Astrocyte (in vitro differentiated cells and primary cell): ENCODE measurements around the gene KCNQ1OT1. TPM values are rescaled to one million over a fixed set of nuclear protein-coding genes. Genes with fewer than 3 reads are reported as not detected.
A peak's percentile ranks its signal among the peaks of the same experiment; 100 is the strongest.

Source experiments
- DNase-seq: peaks from one replicate; pipeline ENCODE4 v3.0.0-alpha.2; 2010; ENCODE audit warnings: low read depth
- FAIRE-seq: peaks from 2 replicates; lab custom pipeline; 2011; peaks lifted over from hg19 to GRCh38; lab: Jason Lieb, UNC
- H2AFZ ChIP-seq: 2 replicates; pipeline ENCODE4 v1.6.0; 2012; ENCODE audit warnings: low read depth, low read length, inconsistent platforms
- H3K27ac ChIP-seq: 2 replicates; pipeline ENCODE4 v1.5.1; 2011; ENCODE audit warnings: low read depth, low read length, inconsistent platforms
- H3K27me3 ChIP-seq: 2 replicates; pipeline ENCODE4 v1.6.0; 2011; ENCODE audit warnings: low read length, inconsistent platforms; ENCODE audit not compliant: insufficient read depth
- H3K36me3 ChIP-seq: 2 replicates; pipeline ENCODE4 v1.5.1; 2011; ENCODE audit warnings: low read length, inconsistent platforms; ENCODE audit not compliant: insufficient read depth
- H3K4me1 ChIP-seq: 2 replicates; pipeline ENCODE4 v1.5.1; 2011; ENCODE audit warnings: low read length, inconsistent platforms; ENCODE audit not compliant: insufficient read depth
- H3K4me2 ChIP-seq: 2 replicates; pipeline ENCODE4 v1.6.0; 2012; ENCODE audit warnings: low read length, inconsistent platforms
- H3K4me3 ChIP-seq: 2 replicates; pipeline ENCODE4 v1.5.1; 2011; ENCODE audit warnings: low read depth, mild to moderate bottlenecking, low read length, inconsistent platforms; ENCODE audit not compliant: insufficient read depth
- H3K79me2 ChIP-seq: 2 replicates; pipeline ENCODE4 v1.6.0; 2012; ENCODE audit warnings: mild to moderate bottlenecking, low read length, inconsistent platforms; ENCODE audit not compliant: insufficient read depth
- H3K9ac ChIP-seq: 2 replicates; pipeline ENCODE4 v1.6.0; 2012; ENCODE audit warnings: mild to moderate bottlenecking, low read length, inconsistent platforms
- H3K9me3 ChIP-seq: 2 replicates; pipeline ENCODE4 v1.5.1; 2012; ENCODE audit warnings: low read depth, mild to moderate bottlenecking, low read length, inconsistent platforms; ENCODE audit not compliant: insufficient read depth
- H4K20me1 ChIP-seq: 2 replicates; pipeline ENCODE4 v1.6.0; 2012; ENCODE audit warnings: low read length, inconsistent platforms; ENCODE audit not compliant: insufficient read depth
- H3K27ac Mint-ChIP-seq: one replicate; pipeline ENCODE4 v1.8.0; 2021; ENCODE audit warnings: mild to moderate bottlenecking, mixed read lengths; ENCODE audit not compliant: unreplicated experiment
- H3K27me3 Mint-ChIP-seq: one replicate; pipeline ENCODE4 v1.8.0; 2021; ENCODE audit warnings: low read depth, mixed read lengths; ENCODE audit not compliant: unreplicated experiment
- H3K36me3 Mint-ChIP-seq: one replicate; pipeline ENCODE4 v1.8.0; 2021; ENCODE audit warnings: low read depth, mixed read lengths; ENCODE audit not compliant: unreplicated experiment
- H3K4me1 Mint-ChIP-seq: one replicate; pipeline ENCODE4 v1.8.0; 2021; ENCODE audit warnings: low read depth, mixed read lengths; ENCODE audit not compliant: unreplicated experiment
- H3K4me3 Mint-ChIP-seq: one replicate; pipeline ENCODE4 v1.8.0; 2021; ENCODE audit warnings: mild to moderate bottlenecking, moderate library complexity, mixed read lengths; ENCODE audit not compliant: unreplicated experiment
- H3K9me3 Mint-ChIP-seq: one replicate; pipeline ENCODE4 v1.8.0; 2021; ENCODE audit warnings: mild to moderate bottlenecking, mixed read lengths; ENCODE audit not compliant: unreplicated experiment
- CTCF ChIP-seq: IDR thresholded peaks from 2 replicates; pipeline ENCODE4 v1.5.1; 2011; ENCODE audit warnings: low read depth, mild to moderate bottlenecking, inconsistent platforms, low read length, moderate library complexity; ENCODE audit not compliant: insufficient read depth
- EZH2 ChIP-seq: IDR thresholded peaks from 2 replicates; pipeline ENCODE4 v1.6.1; 2012; ENCODE audit warnings: mild to moderate bottlenecking, low read length, inconsistent platforms; ENCODE audit not compliant: insufficient read depth
- total RNA-seq: library from RNA; stranded (reverse); gene quantifications from 2 replicates; pipeline ENCODE4 v1.2.1, GENCODE V29; 2021

KCNQ1OT1 gene
- total RNA-seq, 1 donor from 2014 or later: 2.5 TPM

- Histone ChIP-seq H3K27me3 (no peaks in the 10 kb centered on the region), H3K4me1 (no peaks in the 10 kb centered on the region), H3K9ac (no peak overlapping the region), H4K20me1 (peaks cover 93% of the 10 kb centered on the region), H3K4me3 (no peak overlapping the region), H3K79me2 (peaks cover 49% of the 10 kb centered on the region), H3K36me3 (no peaks in the 10 kb centered on the region), H3K4me2 (no peak overlapping the region), H3K27ac (no peak overlapping the region), H3K9me3 (no peaks in the 10 kb centered on the region), H2AFZ (no peak overlapping the region)
- Mint-ChIP-seq H3K36me3 (peaks cover 1% of the 10 kb centered on the region), H3K4me3 (no peak overlapping the region), H3K27me3 (no peaks in the 10 kb centered on the region), H3K9me3 (no peaks in the 10 kb centered on the region), H3K27ac (no peak overlapping the region), H3K4me1 (peaks cover 14% of the 10 kb centered on the region)
- TF ChIP-seq CTCF (no peak), EZH2 (no peak)
- DNase-seq (no peak), FAIRE-seq (no peak)
Measured at GRCh38 chr11:2674658-2675131, 25.1 kb downstream of the KCNQ1OT1 start.

DNA sequence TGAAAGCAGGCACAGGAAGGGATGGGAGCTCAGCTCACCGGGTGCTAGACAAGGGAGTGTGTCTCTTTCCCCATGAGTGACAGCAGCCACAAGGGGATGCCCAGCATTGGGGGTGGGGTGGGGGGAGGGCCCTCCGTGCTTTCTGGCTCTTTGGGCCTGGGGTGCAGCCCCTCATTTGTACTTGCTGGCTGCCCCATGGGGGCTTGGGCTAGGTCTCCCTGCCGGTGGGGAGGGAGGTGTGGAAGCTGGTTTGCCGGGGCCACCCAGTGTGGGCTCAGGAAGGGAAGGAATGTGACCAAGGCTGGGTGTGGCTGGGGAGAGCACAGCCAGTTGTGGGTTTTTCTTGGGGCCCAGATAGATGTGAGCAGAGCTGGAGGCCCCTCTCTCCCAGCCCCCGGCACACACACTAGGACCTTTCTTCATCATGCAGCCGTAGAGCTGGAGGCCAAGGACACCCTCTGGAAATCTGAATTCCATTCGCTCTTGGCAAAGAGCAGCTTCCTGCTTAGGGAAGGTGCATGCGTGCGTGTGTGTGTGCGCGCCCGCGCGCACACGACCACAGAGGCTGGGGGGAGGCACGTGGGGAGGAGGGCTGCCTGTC lies 25.8 kb downstream of the KCNQ1OT1 start:
- no peak overlapping the region for H3K4me2 ChIP-seq
- peaks cover 42% of the 10 kb centered on the region for H3K79me2 ChIP-seq
- no peak overlapping the region for H3K27ac ChIP-seq
- H2AFZ ChIP-seq: no peak overlapping the region
- Mint-ChIP-seq H3K27ac (peak overlapping the region; percentile 69), H3K36me3 (peaks cover 1% of the 10 kb centered on the region), H3K9me3 (no peaks in the 10 kb centered on the region), H3K27me3 (no peaks in the 10 kb centered on the region), H3K4me3 (no peak overlapping the region), H3K4me1 (peaks cover 14% of the 10 kb centered on the region)
- H3K27me3 ChIP-seq: no peaks in the 10 kb centered on the region
- H3K9ac ChIP-seq: no peak overlapping the region
- TF ChIP-seq EZH2 (no peak), CTCF (no peak)
- H3K4me1 ChIP-seq: no peaks in the 10 kb centered on the region
- H4K20me1 ChIP-seq: peaks cover 94% of the 10 kb centered on the region
- no peaks in the 10 kb centered on the region for H3K36me3 ChIP-seq
- DNase-seq (peak; percentile 18), FAIRE-seq (no peak)
- H3K4me3 ChIP-seq: no peak overlapping the region
- no peaks in the 10 kb centered on the region for H3K9me3 ChIP-seq

- Histone ChIP-seq H3K27ac (no peak overlapping the region), H3K4me3 (no peak overlapping the region), H3K27me3 (no peaks in the 10 kb centered on the region), H2AFZ (no peak overlapping the region), H3K4me1 (no peaks in the 10 kb centered on the region), H3K9me3 (no peaks in the 10 kb centered on the region), H4K20me1 (peaks cover 93% of the 10 kb centered on the region), H3K36me3 (no peaks in the 10 kb centered on the region), H3K9ac (no peak overlapping the region), H3K4me2 (no peak overlapping the region), H3K79me2 (peaks cover 34% of the 10 kb centered on the region)
- H3K4me1 Mint-ChIP-seq: peaks cover 14% of the 10 kb centered on the region
- no peaks in the 10 kb centered on the region for H3K9me3 Mint-ChIP-seq
- peaks cover 1% of the 10 kb centered on the region for H3K36me3 Mint-ChIP-seq
- no peaks in the 10 kb centered on the region for H3K27me3 Mint-ChIP-seq
- DNase-seq (no peak), FAIRE-seq (no peak)
- no peak for TF ChIP-seq CTCF
- TF ChIP-seq EZH2: no peak
- H3K27ac Mint-ChIP-seq: no peak overlapping the region
- no peak overlapping the region for H3K4me3 Mint-ChIP-seq
Measured at GRCh38 chr11:2673250-2673610, 26.6 kb downstream of the KCNQ1OT1 start.
